Right ventricle myocardium inferior (tissue), 1 donor: ENCODE data around the gene RABL6. TPM values are rescaled to one million over a fixed set of nuclear protein-coding genes. Genes with fewer than 3 reads are reported as not detected.
A peak's percentile ranks its signal among the peaks of the same experiment; 100 is the strongest.
"Not testable (repeated sequence)": the region's sequence is repeated elsewhere in the genome, so short reads cannot be mapped to it uniquely, and the experiment has no call there.

Experiments
- ATAC-seq: fragments of 200-7000 bp; cut with Tn5 transposase; one replicate; pipeline ENCODE4 v1.9.1; 2020; ENCODE audit warnings: mild to moderate bottlenecking, moderate library complexity
- DNase-seq: peaks from one replicate; pipeline ENCODE4 v3.0.0; 2021; ENCODE audit errors: missing footprints
- intact Hi-C: fragments of 100-400 bp; cut with DNase I; formaldehyde crosslinking; loops from one replicate; pipeline ENCODE4 v1.11.0; 2022
- total RNA-seq: library from RNA; stranded (reverse); fragmentation: NEBNext Ultra II Directional; extraction: Animal tissue kit (Norgen Biotek cat#: 25700); gene quantifications from one replicate; pipeline ENCODE4 v1.2.1, GENCODE V29; 2021
- donor health status: DM: no; HTN: yes; CAD: no; lungs with severe emphysema.

The RABL6 gene
- total RNA-seq, 1 donor from 2014 or later = 69.5 TPM

- ATAC-seq (peak; percentile 38), DNase-seq (no peak)
- intact Hi-C loops = no loop called here
These were observed 51.4 kb downstream of the RABL6 start for GRCh38 chr9:136858844-136859757.

DNA sequence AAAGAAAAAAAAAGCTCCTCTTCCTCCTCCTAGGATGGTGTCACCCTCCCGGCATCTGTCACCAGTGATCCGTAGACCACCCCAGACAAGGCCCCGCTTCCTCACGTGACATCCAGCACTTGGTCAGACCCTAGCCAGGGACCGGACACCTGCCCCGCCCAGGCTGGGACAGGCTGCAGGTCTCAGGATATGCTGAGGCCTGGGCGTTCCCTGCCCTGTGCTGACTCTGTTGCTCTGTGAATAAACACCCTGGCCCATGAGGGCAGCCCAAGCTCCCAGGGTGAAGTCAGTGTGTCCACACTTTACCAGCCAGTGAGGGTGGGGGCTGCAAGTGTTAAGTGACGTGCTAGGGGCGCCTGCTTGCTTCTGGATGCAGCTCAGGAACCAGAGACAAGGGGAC, 52.8 kb downstream of the RABL6 start:
- no peak for DNase-seq
- intact Hi-C loops = no loop called here

DNA sequence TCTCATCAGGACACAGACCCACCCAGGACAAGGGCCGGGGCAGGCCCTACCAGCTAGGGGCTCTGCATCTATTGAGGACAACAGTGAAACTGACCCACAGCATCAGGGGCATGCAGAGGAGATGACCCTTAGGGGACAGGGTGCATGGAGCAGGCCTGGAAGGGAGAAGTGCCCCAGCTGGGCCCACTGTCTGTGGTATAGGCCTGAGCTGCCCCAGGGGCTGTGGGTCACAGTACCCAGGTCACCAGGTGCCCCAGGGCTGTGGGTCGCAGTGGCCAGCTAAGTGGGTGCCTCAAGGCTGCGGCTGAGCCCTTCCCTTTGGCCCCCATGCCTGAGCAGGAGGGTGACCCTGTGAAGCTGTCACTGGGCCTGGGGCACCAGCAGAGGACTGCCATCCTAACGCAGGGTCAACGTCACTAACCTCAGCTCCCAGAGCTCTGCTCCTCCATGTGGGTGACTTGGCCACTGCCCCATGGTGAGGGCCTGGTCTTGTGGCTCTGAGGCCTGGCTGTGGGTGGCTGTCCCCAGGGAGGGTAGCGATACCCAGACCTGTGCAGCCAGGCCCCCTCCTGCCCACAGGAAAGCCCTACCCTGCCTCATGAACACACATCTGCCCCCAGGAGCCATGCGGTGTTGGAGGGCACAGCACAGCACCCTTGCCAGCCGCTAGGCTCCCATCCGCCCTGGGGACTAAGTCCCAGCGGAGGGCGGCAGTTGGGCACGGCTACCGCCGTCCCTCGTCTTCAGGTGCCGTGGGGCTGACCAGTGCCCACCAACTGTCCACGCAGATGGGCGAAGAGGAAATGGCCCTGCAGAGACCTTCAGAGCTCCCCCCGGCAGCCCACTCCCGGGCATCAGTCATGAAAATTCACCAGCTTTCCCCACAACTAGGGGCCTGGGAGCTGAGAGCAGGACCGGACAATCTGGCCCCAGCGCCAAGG, 53.5 kb downstream of the RABL6 start:
- intact Hi-C loops = no loop called here
- no peak for ATAC-seq
- DNase-seq = no peak

More for the DNA sequence above, 52.8 kb downstream of the RABL6 start:
- no peak for ATAC-seq

DNA sequence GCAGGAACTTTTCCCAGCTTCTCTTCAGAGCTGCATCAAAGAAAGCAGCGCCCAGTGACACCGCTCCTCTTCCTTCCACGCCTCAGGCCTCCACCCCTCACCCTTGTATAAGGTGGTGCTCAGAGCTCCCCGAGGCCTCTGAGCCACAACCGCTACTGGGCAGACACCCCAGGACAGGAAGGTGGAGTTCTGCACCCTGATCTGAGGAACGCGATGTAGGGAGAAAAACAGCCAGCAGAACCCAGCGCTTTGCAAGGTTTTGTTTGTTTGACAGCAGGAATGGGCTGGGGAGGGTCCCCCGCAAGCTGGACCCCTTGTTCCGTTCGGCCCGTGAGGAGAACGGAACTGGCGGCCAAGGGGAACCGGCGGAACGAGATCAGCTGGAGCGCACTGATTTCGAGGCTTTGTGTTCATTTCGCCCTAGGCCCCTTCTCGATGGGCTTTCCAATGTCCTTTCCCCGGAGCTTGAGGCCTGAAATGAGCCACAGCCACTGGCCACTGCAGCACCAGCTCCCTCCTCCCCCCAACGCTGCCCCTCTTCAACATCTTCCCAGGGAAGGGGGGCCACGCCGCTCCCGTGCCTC, 54.2 kb downstream of the RABL6 start:
- no peak for DNase-seq
- intact Hi-C loops = no loop called here
- ATAC-seq = no peak

DNA sequence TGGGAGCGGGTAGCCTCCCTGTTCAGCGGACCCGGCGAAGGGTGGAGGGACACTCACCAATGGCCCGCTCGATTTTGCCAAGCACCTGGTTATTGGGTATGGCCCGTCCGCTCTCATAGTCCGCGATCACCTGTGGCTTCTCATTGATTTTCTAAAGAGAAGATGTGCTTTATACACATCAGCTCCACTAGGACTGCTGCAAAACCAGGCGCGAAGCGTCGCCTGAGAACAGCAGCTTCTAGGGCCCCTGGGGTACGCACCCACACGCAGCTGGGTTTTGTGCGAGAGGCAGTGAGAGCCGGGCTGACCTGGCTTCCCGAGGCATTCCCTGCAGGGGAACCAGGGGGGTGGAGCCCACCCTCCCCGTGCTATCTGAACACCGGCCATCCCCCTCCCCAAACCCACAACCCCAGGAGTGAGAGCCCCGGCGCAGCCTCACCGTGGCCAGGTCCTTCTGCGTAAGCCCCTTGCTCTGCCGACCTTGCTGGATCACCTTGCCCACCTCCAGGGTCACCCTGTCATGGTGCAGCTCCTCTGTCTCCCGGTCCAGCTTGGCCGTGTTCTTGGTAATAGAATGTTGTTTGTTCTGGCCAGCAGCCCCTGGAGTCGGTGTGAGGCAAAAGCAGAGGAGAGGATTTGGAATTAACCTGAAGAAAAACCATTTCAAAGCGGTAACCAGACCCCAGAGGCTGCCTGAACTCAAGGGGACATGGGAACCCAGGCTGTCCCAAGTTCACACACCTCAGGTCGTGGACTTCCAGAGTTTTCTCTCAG, 55.3 kb downstream of the RABL6 start:
- intact Hi-C loops = no loop called here
- ATAC-seq (no peak), DNase-seq (no peak)

- intact Hi-C loops = no loop called here
- no peak for DNase-seq
- no peak for ATAC-seq
These were observed 56.0 kb downstream of the RABL6 start for GRCh38 chr9:136863623-136864273.

DNA sequence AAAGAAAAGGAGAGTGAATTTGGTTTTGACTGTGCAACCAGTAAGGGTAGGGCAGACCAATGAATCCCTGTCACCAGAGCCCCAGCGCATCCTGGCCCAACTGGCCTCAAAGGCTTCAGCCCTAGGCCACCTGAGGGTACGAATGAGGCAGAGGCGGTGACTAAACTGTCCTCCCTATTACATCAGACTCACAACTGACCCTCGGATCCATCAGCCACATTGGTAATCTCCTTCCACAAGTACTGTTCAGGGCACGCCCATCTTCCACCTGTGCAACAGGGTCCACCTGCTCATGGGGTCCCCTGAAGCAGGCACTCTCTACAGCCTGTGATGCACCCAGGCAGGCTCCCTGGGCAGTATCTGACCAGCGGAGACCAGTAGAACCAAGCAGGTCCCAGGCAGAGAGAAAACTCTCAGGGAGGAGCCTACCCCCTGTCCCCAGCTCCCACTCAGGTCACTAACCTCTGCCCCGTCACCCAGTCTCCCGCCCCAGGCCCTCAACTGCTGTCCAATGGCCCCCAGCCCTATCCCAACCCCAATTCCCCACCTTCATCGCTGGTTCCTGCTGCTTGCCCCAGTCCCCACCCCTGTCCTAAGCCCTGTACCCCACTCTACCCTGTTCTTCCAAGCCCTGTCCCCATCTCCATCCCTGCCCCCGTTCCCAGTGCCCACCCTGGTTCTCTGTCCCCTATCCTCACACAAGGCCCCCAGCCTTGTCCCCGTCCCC, 57.5 kb downstream of the RABL6 start:
- ATAC-seq = no peak
- no peak for DNase-seq
- intact Hi-C loops = loop anchor here (5.0 kb wide), 1 partner anchor 77 kb away; the partner anchor contains the start of gene FBXW5

GRCh38 chr9:136865768-136866103, 58.0 kb downstream of the RABL6 start:
- DNase-seq (no peak), ATAC-seq (peak; percentile 1)
- intact Hi-C loops = loop anchor here (5.0 kb wide), 1 partner anchor 77 kb away; the partner anchor contains the start of gene FBXW5

DNA sequence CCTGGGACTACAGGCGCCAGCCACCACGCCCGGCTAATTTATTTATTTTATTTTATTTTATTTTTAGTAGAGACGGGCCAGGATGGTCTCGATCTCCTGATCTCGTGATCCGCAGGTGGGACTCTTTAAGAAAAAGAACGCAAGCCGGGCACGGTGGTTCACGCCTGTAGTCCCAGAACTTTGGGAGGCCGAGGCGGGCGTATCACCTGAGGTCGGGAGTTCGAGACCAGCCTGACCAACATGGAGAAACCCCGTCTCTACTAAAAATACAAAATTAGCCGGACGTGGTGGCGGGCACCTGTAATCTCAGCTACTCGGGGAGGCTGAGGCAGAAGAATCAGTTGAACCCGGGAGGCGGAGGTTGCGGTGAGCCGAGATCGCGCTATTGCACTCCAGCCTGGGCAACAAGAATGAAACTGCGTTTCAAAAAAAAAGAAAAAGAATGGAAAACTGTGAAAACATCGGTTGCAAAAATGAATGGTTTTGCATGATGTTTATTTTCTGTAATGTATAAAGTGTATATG, 59.2 kb downstream of the RABL6 start:
- intact Hi-C loops = loop anchor here (5.0 kb wide), 1 partner anchor 75 kb away; the partner anchor contains the start of gene FBXW5
- DNase-seq, ATAC-seq: not testable (repeated sequence)

DNA sequence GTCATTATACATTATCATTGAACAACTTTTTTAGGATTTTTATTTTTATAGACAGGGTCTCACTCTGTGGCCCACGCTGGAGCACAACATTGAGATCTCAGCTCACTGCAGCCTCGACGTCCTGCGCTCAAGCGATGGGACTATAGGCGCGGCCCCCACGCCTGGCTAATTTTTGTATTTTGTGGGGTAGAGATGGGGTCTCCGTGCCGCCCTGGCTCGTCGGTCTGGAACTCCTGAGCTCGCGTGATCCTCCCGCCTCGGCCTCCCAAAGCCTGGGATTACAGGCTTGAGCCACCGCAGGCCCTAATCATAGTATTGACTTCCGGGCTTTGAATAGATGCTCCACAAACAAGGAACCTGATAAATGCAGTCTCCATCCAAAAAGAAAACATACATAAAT, 59.7 kb downstream of the RABL6 start:
- ATAC-seq (no peak), DNase-seq (no peak)

GRCh38 chr9:136867917-136868316, 60.2 kb downstream of the RABL6 start:
- intact Hi-C loops = loop anchor here (5.0 kb wide), 1 partner anchor 74 kb away; the partner anchor contains the start of gene FBXW5
- ATAC-seq (no peak), DNase-seq (no peak)

More for the DNA sequence above, 59.7 kb downstream of the RABL6 start:
- intact Hi-C loops = loop anchor here (5.0 kb wide), 1 partner anchor 75 kb away; the partner anchor contains the start of gene FBXW5

DNA sequence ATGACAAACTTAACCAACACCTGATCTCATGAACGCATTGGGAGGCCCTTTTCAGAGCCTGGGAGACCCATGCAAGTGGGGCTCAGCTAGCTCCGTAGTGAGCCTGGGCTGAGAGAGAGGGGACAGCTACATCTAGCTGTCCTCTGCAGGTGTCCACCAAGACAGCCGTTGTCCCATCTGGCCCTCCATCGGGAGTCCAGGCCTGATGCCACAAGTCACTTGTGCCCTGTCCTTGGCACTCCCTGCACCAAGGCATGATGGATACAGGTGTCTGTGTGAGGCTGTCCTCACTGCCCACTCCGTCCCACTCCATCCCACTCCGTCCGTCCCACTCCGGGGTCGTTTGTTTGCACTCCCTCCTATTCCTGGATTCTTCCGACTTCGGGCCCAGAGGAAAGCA, 60.9 kb downstream of the RABL6 start:
- intact Hi-C loops = loop anchor here (5.0 kb wide), 1 partner anchor 74 kb away; the partner anchor contains the start of gene FBXW5
- ATAC-seq (no peak), DNase-seq (no peak)

GRCh38 chr9:136869611-136870010, 61.9 kb downstream of the RABL6 start:
- not testable (repeated sequence) for ATAC-seq, DNase-seq
- intact Hi-C loops = loop anchor here (5.0 kb wide), 1 partner anchor 73 kb away; the partner anchor contains the start of gene FBXW5

DNA sequence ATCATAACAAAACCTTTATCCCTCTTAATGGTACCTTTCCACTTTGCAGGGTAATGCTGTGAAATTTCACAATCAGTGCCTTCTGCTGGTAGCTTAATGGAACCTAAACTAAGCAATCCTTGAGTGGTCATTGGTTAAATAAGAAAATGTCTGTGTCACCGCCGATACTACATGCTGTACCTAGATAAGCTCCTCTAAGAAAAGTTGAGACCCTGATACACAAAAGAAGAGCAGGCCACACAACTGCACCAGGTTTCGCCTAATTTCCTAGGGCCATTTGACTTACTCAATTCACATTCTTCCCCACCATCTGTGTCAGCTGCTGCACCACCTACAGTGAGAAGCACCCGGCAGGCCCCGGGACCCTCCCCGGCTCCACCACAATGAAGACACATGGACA, 67.4 kb downstream of the RABL6 start:
- intact Hi-C loops = no loop called here
- ATAC-seq (no peak), DNase-seq (no peak)

DNA sequence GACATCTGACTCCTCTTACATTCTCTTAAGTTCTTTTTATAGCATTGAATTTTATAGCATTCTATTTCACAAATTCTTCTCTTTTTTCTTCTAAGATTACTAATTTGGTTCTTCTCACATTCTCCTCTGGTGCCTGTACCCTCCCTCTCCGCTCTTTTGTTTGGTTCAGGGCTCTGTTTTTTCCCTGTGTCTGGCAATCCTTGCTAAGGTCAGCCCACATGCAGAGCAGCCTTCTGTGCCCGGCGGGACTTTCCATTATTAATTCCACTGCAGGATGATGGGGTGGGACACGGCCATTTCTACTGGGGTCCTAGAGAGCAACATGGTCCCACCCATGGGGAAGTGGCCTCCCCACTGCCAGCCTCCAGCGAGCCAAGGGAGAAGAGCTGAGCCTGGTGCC, 68.7 kb downstream of the RABL6 start:
- ATAC-seq (no peak), DNase-seq (no peak)
- intact Hi-C loops = no loop called here

DNA sequence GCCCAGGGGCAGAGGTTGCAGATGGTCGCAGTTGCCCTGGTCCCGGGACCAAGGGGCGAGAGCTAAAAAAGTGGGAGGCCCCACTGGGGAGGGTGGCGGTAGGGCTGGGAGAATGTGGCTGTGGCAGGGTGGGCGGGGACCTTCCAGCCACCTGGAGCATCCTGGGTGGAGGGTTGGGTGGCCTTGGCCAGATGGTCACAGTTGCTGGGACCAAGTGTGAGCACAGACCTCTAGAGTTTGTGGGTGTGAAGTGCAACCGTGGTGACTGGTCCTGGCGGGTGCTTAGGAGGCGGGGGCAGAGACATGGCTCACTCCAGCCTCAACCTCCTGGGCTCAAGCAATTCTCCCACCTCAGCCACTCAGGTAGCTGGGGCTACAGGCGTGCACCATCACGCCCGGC, 72.9 kb downstream of the RABL6 start:
- ATAC-seq = no peak
- intact Hi-C loops = no loop called here
- DNase-seq = no peak

- ATAC-seq = no peak
- intact Hi-C loops = no loop called here
- no peak for DNase-seq
These were observed 74.0 kb downstream of the RABL6 start for GRCh38 chr9:136881691-136882108.
